K562 (cell line): ENCODE measurements around the gene HIVEP3. TPM values are rescaled to one million over a fixed set of nuclear protein-coding genes. Genes with fewer than 3 reads are reported as not detected.
A peak's percentile ranks its signal among the peaks of the same experiment; 100 is the strongest.

ENCODE experiments used
- ATAC-seq: fragments of 200-7000 bp; cut with Tn5 transposase; 3 replicates; pipeline ENCODE4 v1.9.1; 2020; ENCODE audit warnings: moderate library complexity
- BruUV-seq: library from RNA; stranded (reverse); fragments of 400-500 nt; replicated peaks from 2 replicates; lab custom pipeline; 2021; lab: Mats Ljungman, UMichigan
- CTCF ChIA-PET: fragments of 300-600 bp; formaldehyde crosslinking; extraction: SDS; loops from one replicate; lab custom pipeline; 2021; ENCODE audit warnings: low intra/inter-chr PET ratio; lab: Yijun Ruan, JAX
- POLR2A ChIA-PET: fragments of 300-600, 350-650 bp; sonication (Branson Sonifier 250); formaldehyde crosslinking; extraction: SDS; loops from one replicate; lab custom pipeline; 2021; ENCODE audit warnings: antibody characterized with exemption, inconsistent platforms; lab: Yijun Ruan, JAX
- DNase-seq, 4 experiments: peaks; one replicate each; pipeline versions ENCODE4 v3.0.0 to v3.0.0-alpha.2; 2011 to 2018; ENCODE audit warnings: low spot score in 3 of 4, mixed read lengths in 3 of 4; ENCODE audit errors: extremely low read depth in 1 of 4
- FAIRE-seq: peaks from 2 replicates; lab custom pipeline; 2011; peaks lifted over from hg19 to GRCh38; lab: Jason Lieb, UNC
- H2AFZ ChIP-seq: 2 replicates; pipeline ENCODE4 v1.6.0; 2011; ENCODE audit warnings: low read depth, low read length, control low read depth, inconsistent platforms
- H3K27ac ChIP-seq: fragments of 200-600 bp; 3 replicates; pipeline ENCODE4 v1.8.0; 2011; ENCODE audit warnings: low read depth, mild to moderate bottlenecking, control low read depth, inconsistent platforms, low read length, moderate library complexity, mixed read lengths; ENCODE audit errors: extremely low read depth
- H3K27me3 ChIP-seq, 2 experiments: fragments of 300-600 bp in 1 of 2; 2 replicates in 1 of 2; 3 replicates in 1 of 2; pipeline versions ENCODE4 v1.6.0 to v1.8.0; 2011; ENCODE audit warnings: inconsistent platforms in 2 of 2, low read length in 2 of 2, mild to moderate bottlenecking in 1 of 2, mixed read lengths in 1 of 2, moderate library complexity in 1 of 2; ENCODE audit not compliant: control insufficient read depth in 2 of 2, insufficient read depth in 2 of 2
- H3K36me3 ChIP-seq: fragments of 300-600 bp; 3 replicates; pipeline ENCODE4 v1.8.0; 2011; ENCODE audit warnings: mild to moderate bottlenecking, low read length, inconsistent platforms; ENCODE audit not compliant: control insufficient read depth, insufficient read depth
- H3K4me1 ChIP-seq, 2 experiments: fragments of 200-600 bp in 1 of 2; replicated peaks in 1 of 2; 2 replicates in 1 of 2; 3 replicates in 1 of 2; pipeline versions ENCODE4 v1.5.1 to v1.8.0; 2011; ENCODE audit warnings: inconsistent platforms in 2 of 2, low read length in 2 of 2, mild to moderate bottlenecking in 1 of 2, mixed read lengths in 1 of 2, moderate library complexity in 1 of 2; ENCODE audit not compliant: control insufficient read depth in 2 of 2, insufficient read depth in 2 of 2
- H3K4me2 ChIP-seq: 2 replicates; pipeline ENCODE4 v1.6.1; 2011; ENCODE audit warnings: low read length, control low read depth, inconsistent platforms, mixed read lengths; ENCODE audit not compliant: insufficient read depth
- H3K4me3 ChIP-seq: fragments of 200-600 bp; sonication (generic), shearing (Covaris generic); 2 replicates; pipeline ENCODE4 v1.5.1; 2016; ENCODE audit warnings: control low read depth, inconsistent platforms
- H3K79me2 ChIP-seq: fragments of 200-600 bp; 3 replicates; pipeline ENCODE4 v1.8.0; 2011; ENCODE audit warnings: low read length, inconsistent platforms; ENCODE audit not compliant: control insufficient read depth, insufficient read depth
- H3K9ac ChIP-seq, 2 experiments: 2 replicates each; pipeline versions ENCODE4 v1.6.0 to v1.6.1; 2011; ENCODE audit warnings: low read depth in 2 of 2, low read length in 2 of 2, control low read depth in 1 of 2, inconsistent platforms in 1 of 2, mild to moderate bottlenecking in 1 of 2, mixed read lengths in 1 of 2; ENCODE audit not compliant: insufficient read depth in 1 of 2
- H3K9me1 ChIP-seq: one replicate; pipeline ENCODE4 v1.6.0; 2011; ENCODE audit warnings: inconsistent platforms, mild to moderate bottlenecking, low read length, moderate library complexity; ENCODE audit not compliant: control insufficient read depth, insufficient read depth
- H3K9me3 ChIP-seq: replicated peaks from 2 replicates; pipeline ENCODE4 v1.5.1; 2011; ENCODE audit warnings: low read depth, low read length, inconsistent platforms; ENCODE audit not compliant: control insufficient read depth, insufficient read depth
- H4K20me1 ChIP-seq: replicated peaks from 2 replicates; pipeline ENCODE4 v1.6.1; 2011; ENCODE audit warnings: low read length, inconsistent platforms, mixed read lengths; ENCODE audit not compliant: control insufficient read depth, insufficient read depth
- BRF1 ChIP-seq: IDR thresholded peaks from 3 replicates; pipeline ENCODE4 v1.6.1; 2011; ENCODE audit warnings: borderline replicate concordance, mild to moderate bottlenecking; ENCODE audit not compliant: insufficient read length; ENCODE audit errors: extremely low read depth
- CBX1 ChIP-seq: sonication (generic); IDR thresholded peaks from 2 replicates; pipeline ENCODE4 v1.6.1; 2016; ENCODE audit warnings: antibody characterized with exemption, low read depth, mild to moderate bottlenecking
- CEBPG ChIP-seq, 3 experiments: fragments of 200-800 bp in 1 of 3; sonication (Bioruptor generic) in 1 of 3; sonication (generic) in 1 of 3; formaldehyde crosslinking in 1 of 3; IDR thresholded peaks in 2 of 3; conservative IDR thresholded peaks in 1 of 3; 2 replicates each; pipeline versions ENCODE4 v1.6.1 to v1.8.0; 2016 to 2022; ENCODE audit warnings: missing compliant biosample characterization in 2 of 3, missing genetic modification characterization in 2 of 3, mild to moderate bottlenecking in 1 of 3, missing genetic modification reagents in 1 of 3
- FOXM1 ChIP-seq, 2 experiments: fragments of 450-650 bp in 1 of 2; sonication (generic) in 1 of 2; formaldehyde crosslinking in 1 of 2; IDR thresholded peaks; 2 replicates each; pipeline versions ENCODE4 v1.6.1 to v1.9.0; 2017 to 2022; ENCODE audit warnings: low read depth in 2 of 2, mild to moderate bottlenecking in 2 of 2, missing genetic modification reagents in 1 of 2, moderate library complexity in 1 of 2
- GTF2E2 ChIP-seq: fragments of 200-800 bp; sonication (Bioruptor generic); IDR thresholded peaks from 2 replicates; pipeline ENCODE4 v1.6.1; 2016; ENCODE audit warnings: missing genetic modification characterization, missing compliant biosample characterization
- IFI16 ChIP-seq: fragments of 250-450 bp; sonication (Bioruptor Pico); IDR thresholded peaks from 2 replicates; pipeline ENCODE4 v2.1.2; 2022; ENCODE audit warnings: mild to moderate bottlenecking, inconsistent platforms
- KAT8 ChIP-seq: fragments of 450-650 bp; IDR thresholded peaks from 2 replicates; pipeline ENCODE4 v1.6.1; 2016; ENCODE audit warnings: low read depth, mild to moderate bottlenecking
- L3MBTL2 ChIP-seq: fragments of 450-650 bp; IDR thresholded peaks from 2 replicates; pipeline ENCODE4 v1.6.1; 2016; ENCODE audit warnings: mild to moderate bottlenecking, moderate library complexity
- MECOM ChIP-seq: fragments of 250-450 bp; sonication (Bioruptor Pico); IDR thresholded peaks from 2 replicates; pipeline ENCODE4 v1.8.0; 2022; ENCODE audit warnings: inconsistent platforms
- MYBL2 ChIP-seq, 2 experiments: fragments of 450-650 bp in 1 of 2; sonication (generic) in 1 of 2; formaldehyde crosslinking in 1 of 2; IDR thresholded peaks; 2 replicates each; pipeline versions ENCODE4 v1.6.1 to v1.8.1; 2017 to 2022; ENCODE audit warnings: borderline replicate concordance in 1 of 2, inconsistent platforms in 1 of 2, low read depth in 1 of 2, mild to moderate bottlenecking in 1 of 2, missing genetic modification reagents in 1 of 2, moderate library complexity in 1 of 2
- POU5F1 ChIP-seq: fragments of 150-350 bp; IDR thresholded peaks from 2 replicates; pipeline ENCODE4 v1.6.1; 2014; ENCODE audit warnings: borderline replicate concordance, low read length, low read depth, mild to moderate bottlenecking; ENCODE audit not compliant: partially characterized antibody
- RFX7 ChIP-seq: fragments of 250-450 bp; sonication (Bioruptor Pico); IDR thresholded peaks from 2 replicates; pipeline ENCODE4 v1.5.1; 2021; ENCODE audit warnings: mild to moderate bottlenecking
- ZFPM2 ChIP-seq: fragments of 250-450 bp; sonication (Bioruptor Pico); IDR thresholded peaks from 2 replicates; pipeline ENCODE4 v1.5.1; 2022; ENCODE audit warnings: mild to moderate bottlenecking
- ZNF76 ChIP-seq: fragments of 250-450 bp; sonication (Bioruptor Pico); IDR thresholded peaks from 2 replicates; pipeline ENCODE4 v1.4.0; 2020; ENCODE audit warnings: mild to moderate bottlenecking, moderate library complexity, borderline replicate concordance
- WGBS: fragments of 100-300 bp; shearing (Covaris generic); methylation state at CpG from one replicate; pipeline ENCODE4 v1.1.6; 2016; ENCODE audit warnings: low coverage, mixed read lengths; ENCODE audit not compliant: insufficient coverage; ENCODE audit errors: missing lambda C conversion rate; 5-methylcytosine and 5-hydroxymethylcytosine counted together
- in situ Hi-C: fragments of 300-500 bp; cut with MboI; formaldehyde crosslinking; loops from 4 replicates; pipeline ENCODE4 v1.15.0; 2018; ENCODE audit warnings: inconsistent platforms, mixed read lengths
- intact Hi-C: fragments of 100-400 bp; cut with micrococcal nuclease; formaldehyde crosslinking; loops from 2 replicates; pipeline ENCODE4 v1.14.2; 2022
- polyA plus RNA-seq, 8 experiments: library from polyadenylated mRNA; depleted of rRNA in 4 of 8; stranded (reverse) in 5 of 8; unstranded in 3 of 8; fragments of >200 nt; fragmentation: Nextera tagmentation in 2 of 8; fragmentation: Illumina TruSeq in 1 of 8; extraction: Ambion mirVana in 2 of 8; extraction: Trizol in 1 of 8; gene quantifications; 2 replicates each; pipeline versions ENCODE4 v1.2.1 to v1.2.3, GENCODE V29; 2011 to 2014; ENCODE audit warnings: inconsistent platforms in 1 of 8, missing spikeins in 1 of 8
- total RNA-seq, 7 experiments: library from RNA; depleted of rRNA in 6 of 7; stranded (reverse); fragments of >200 nt in 6 of 7; fragmentation: Illumina TruSeq in 2 of 7; extraction: Trizol in 2 of 7; gene quantifications; 2 replicates each; pipeline versions ENCODE4 v1.2.1 to v1.2.3, GENCODE V29; 2011 to 2021; ENCODE audit warnings: low replicate concordance in 1 of 7
- TF ChIP-seq, protein P1 (sequence below): fragments of 450-650 bp; formaldehyde crosslinking; IDR thresholded peaks from 2 replicates; pipeline ENCODE4 v1.4.0; 2020; ENCODE audit warnings: mild to moderate bottlenecking, moderate library complexity
- TF ChIP-seq, protein P2 (sequence below): fragments of 450-650 bp; conservative IDR thresholded peaks from 2 replicates; pipeline ENCODE4 v1.6.1; 2016; ENCODE audit warnings: missing genetic modification characterization, low read depth, mild to moderate bottlenecking, control low read depth, missing compliant biosample characterization

HIVEP3 gene
- total and polyA plus RNA-seq, 9 of the 15 experiments (the other 6 are each of a cell fraction or from before 2014, with no cell fraction given): 0.09 to 0.58 (median 0.34) TPM; not detected in 1

DNA sequence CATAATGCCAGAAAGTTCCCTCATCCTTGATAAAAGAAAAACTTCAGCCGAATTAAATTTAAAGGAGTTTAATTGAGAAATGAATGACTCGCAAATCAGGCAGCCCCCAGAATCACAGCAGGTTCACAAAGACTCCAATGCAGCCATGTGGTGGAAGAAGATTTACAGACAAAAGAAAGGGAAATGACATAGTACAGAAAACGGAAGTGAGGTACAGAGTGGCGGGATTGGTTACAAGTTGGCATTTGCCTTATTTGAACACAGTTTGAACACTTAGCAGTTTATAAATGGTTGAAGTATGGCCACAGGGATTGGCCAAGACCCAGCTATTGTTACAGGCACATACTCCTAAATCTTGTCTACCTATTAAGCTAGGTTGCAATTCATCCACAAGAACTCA is 46.6 kb downstream of the HIVEP3 start:
- Histone ChIP-seq H3K4me1 (no peaks in the 10 kb centered on the region), H4K20me1 (no peaks in the 10 kb centered on the region), H3K9me3 (no peaks in the 10 kb centered on the region), H3K27me3 (peaks cover 10 to 35% of the 10 kb centered on the region in 2 experiments; a peak in 4 of 5 replicates), H3K4me3 (no peak overlapping the region), H3K9ac (no peak overlapping the region), H3K4me2 (no peak overlapping the region), H3K36me3 (no peaks in the 10 kb centered on the region), H3K9me1 (no peaks in the 10 kb centered on the region), H3K79me2 (no peaks in the 10 kb centered on the region), H3K27ac (no peak overlapping the region), H2AFZ (no peak overlapping the region)
- POLR2A ChIA-PET: no interaction called here
- intact Hi-C loops: no loop called here
- no peak for FAIRE-seq
- WGBS: 4% methylated on average over 4 of the region's 4 CpGs
- no peak for ATAC-seq
- in situ Hi-C loops: no loop called here
- BruUV-seq: no TSS peak
- no peak for DNase-seq
- CTCF ChIA-PET: no interaction called here
- TF ChIP-seq ZNF76 (no peak), BRF1 (no peak), CEBPG (CRISPR knock-in tag; IDR thresholded peaks at IDR 0.05) (no peak), CEBPG (tag; conservative IDR thresholded peaks at IDR 0.05 in 1 of 2, IDR thresholded peaks at IDR 0.05 in 1 of 2) (no peak), MYBL2 (IDR thresholded peaks at IDR 0.05; ENCODE audit: low read depth) (peak; percentile 55), MYBL2 (CRISPR knock-in tag; IDR thresholded peaks at IDR 0.05; ENCODE audit: borderline replicate concordance) (no peak), MECOM (no peak), IFI16 (no peak), POU5F1 (no peak), FOXM1 (IDR thresholded peaks at IDR 0.05; ENCODE audit: low read depth) (peak; percentile 65), FOXM1 (CRISPR knock-in tag; IDR thresholded peaks at IDR 0.05; ENCODE audit: low read depth) (no peak), KAT8 (no peak), RFX7 (CRISPR knock-in tag) (no peak), CBX1 (no peak), GTF2E2 (tag) (no peak), L3MBTL2 (peak; percentile 47; the same call in 1 of the 2 replicates), ZFPM2 (CRISPR knock-in tag) (no peak)
- TF ChIP-seq, protein P1, sequence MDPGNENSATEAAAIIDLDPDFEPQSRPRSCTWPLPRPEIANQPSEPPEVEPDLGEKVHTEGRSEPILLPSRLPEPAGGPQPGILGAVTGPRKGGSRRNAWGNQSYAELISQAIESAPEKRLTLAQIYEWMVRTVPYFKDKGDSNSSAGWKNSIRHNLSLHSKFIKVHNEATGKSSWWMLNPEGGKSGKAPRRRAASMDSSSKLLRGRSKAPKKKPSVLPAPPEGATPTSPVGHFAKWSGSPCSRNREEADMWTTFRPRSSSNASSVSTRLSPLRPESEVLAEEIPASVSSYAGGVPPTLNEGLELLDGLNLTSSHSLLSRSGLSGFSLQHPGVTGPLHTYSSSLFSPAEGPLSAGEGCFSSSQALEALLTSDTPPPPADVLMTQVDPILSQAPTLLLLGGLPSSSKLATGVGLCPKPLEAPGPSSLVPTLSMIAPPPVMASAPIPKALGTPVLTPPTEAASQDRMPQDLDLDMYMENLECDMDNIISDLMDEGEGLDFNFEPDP (CRISPR knock-in tag): no peak
- TF ChIP-seq, protein P2, sequence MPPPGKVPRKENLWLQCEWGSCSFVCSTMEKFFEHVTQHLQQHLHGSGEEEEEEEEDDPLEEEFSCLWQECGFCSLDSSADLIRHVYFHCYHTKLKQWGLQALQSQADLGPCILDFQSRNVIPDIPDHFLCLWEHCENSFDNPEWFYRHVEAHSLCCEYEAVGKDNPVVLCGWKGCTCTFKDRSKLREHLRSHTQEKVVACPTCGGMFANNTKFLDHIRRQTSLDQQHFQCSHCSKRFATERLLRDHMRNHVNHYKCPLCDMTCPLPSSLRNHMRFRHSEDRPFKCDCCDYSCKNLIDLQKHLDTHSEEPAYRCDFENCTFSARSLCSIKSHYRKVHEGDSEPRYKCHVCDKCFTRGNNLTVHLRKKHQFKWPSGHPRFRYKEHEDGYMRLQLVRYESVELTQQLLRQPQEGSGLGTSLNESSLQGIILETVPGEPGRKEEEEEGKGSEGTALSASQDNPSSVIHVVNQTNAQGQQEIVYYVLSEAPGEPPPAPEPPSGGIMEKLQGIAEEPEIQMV (tag): no peak
